HG03442 (cell line): ENCODE data around the gene PON3.

Source experiments
- ATAC-seq: cut with Tn5 transposase; IDR thresholded peaks from one replicate; pipeline ENCODE4 v1.9.1; 2021; ENCODE audit warnings: mild to moderate bottlenecking, moderate library complexity; ENCODE audit not compliant: unreplicated experiment

Gene PON3

DNA sequence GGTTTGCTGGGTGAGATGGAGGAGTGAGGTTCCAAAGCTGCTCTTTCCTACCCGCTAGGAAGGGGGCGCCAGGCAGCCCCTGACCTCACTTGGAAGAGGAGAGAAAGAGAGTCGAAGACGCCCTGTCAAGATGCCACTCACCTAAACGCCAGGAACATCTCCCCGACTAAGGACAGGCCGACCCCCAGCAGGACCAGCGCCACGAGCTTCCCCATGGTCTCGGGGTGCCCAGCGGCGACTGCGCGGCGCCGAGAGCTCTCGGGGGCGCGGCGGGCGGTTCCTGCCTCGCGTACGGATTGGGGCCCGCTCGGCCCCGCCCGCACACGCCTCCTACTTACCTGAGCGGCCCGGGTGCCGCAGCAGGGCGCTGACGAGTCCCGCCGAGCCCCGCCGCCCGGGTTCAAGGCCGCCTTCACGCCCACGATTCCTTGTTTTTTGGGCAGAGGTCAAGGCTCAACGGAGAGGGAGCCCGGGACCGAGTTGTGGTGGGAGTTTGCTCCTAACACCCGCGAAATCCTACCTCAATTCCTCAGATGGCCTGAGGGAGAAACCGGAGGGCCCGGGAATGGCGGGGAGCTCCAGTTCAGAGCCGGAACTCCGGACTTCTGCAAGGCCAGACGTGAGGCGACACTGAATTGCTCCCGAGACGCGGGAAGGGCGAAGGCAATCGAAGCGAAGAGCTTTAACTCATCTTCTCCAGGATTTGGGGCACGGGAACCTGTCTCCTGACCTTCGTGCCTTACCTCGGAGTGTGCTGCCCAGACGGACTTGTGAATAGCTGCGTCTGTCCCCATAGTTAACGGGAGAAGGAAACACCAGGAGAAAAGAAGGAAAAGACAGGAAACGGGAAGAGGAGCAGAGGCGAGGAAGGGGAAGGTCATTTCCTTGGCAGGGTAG, at the start of gene PON3:
Gene PON3 (minus strand): TSS at position 240 of the 897 bp plus-strand sequence. CDS start 25 bp downstream, at position 215.
- peak; percentile 63 for ATAC-seq

DNA sequence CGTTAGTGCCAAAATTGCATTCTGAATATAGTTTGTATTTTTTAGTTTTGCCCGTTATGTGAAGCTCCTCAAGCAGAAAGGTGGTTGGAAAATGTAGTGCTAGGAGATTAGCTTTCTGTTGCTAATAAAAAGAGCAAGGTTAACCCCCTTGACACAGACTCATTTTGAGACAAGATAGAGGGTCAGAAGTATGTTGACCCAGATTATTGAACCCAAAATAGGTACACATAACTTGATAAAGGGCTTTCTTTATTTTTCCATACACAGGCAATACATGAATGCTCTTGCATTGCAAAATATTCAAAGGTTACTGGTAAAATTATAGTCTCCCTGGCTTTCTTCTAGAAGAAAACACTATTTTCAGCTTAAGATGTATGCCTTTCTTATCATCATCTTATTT, 48.6 kb upstream of the PON3 start:
- ATAC-seq = no peak

DNA sequence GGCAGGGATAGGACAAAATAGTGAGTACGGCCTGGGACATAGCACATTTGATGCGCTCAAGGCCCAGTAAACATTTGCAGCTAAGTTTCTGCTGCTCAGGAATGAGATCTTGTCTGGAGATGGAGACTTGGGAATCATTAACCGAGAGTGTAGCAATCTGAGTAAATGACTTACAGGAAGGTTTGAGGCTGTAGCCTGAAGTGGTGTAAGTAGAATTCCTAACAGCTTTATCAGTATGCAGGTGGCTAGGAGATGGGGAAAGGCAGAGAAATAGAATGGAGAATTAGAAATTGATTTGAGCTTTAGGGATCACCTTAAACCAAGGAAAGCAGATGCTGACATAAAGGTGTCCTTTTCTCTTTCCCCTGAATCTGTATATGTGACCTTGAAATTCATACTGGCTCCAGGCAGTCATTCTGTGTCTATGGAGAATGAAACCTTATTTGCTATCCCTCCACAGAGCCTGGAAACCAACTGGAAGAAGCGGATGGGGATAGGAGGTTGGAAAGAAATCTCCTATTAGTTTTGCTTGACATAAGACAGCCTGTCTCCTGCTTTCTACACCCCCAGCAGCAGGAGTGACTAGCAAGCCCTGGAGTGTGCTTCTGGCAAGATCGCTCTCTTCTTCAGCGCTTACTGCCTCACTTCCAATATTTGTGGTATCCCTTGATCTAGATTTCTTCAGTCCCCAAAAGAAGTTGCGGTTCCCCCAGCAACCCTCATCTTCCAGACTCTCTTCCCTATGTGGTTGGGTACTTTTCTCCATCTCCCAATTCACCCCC, 45.1 kb upstream of the PON3 start:
- ATAC-seq = no peak

DNA sequence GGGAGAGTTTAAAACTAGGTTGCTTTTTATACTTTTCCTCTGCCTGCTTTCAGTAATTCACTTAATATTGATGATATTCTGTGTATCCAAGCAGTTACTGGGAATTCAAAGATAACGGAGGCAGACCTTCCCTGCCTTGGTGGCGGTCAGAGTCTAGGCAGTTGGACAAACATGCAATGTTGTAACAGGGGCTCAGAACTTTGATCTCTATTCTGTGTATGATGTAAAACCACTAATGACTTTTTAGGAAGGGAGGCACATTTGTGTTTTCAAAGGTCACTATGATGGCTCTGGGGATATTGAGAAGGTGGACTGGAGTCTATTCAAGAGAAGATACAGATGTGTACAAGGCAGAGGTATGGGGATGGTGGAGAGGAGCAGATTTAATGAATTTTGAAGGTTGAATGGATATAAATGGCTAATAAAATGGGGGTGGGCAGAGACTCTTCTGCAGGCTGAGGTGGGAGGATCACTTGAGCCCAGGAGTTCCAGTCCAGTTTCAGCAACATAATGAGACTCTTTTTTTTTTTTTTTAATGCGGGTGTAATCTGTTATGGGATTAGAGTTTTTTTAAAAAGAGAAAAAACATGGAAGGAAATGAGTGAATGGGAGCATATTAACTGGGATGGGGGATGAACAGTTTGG, 44.3 kb upstream of the PON3 start:
- ATAC-seq = no peak

DNA sequence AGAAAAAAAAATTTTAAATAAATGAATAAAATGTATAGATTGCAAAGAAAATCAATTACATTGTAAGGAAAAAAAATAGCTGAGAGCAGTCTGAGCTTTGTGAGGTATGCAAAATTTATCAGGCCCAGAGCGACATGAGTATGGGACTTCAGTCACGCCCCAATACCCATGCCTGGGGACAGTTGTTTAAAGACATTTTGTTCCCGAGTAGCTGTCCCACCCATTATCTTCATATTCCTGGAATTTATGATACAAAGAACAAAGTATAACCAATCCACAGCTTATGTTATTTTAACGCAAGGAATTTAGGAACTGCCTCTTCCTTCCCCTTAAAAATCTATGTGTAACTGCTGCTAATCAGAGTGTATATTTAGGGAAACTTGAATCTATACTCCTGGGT, 40.2 kb upstream of the PON3 start:
- ATAC-seq = no peak

DNA sequence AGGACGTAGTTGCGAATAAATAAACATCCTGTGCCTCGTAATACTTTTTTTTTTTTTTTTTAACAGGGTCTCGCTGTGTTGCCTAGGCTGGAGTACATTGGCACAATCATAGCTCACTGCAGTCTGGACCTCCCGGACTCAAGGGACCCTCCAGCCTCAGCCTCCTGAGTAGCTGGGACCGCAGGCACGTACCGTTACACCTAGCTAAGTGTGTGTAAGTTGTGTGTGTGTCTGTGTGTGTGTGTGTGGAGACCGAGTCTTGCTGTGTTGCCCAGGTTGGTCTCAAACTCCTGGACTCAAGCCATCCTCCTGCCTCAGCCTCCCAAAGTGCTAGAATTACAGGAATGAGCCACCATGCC, 39.2 kb upstream of the PON3 start:
- ATAC-seq = no peak

DNA sequence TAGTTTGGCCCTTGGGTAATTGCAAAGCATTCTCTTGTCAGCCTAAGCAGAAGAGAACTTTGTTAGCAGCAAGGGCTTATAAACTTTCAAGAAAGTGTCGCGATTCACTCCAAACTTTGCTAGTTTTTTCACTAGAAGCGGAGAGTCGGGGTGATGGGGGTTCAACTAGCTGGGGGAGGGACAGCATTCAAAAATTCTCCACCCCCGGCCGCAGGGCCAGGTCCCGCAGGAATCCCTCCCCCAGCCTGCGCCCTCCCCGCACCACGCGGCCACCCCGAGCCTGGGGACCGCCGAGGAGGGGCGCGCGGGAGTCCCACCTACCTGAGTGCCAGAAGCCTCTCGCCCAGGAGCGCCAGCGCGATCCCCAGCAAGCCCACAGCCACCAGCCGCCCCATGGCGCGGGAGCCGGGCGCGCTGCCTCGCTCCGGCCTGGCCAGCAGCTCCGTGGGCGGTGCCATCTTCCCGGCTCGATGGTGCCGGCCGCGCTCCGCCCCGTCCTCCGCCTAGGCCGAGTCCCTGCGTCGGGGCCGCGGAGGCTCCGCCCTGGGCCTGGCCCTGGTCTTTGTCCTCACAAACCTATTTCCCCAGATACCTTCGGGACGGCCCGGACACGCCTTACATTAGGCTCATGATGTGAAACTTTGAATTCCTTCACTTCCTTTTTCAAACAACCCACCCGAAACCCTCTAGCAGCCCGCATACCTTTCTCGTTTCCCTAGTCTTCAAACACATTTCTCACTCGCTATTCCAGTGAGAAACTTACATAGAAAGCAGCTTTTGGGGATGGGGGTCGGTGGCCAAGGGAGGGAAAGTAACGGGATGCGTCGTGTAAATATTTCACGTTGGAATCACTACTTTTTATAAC, 38.6 kb upstream of the PON3 start, which contains the start of gene PON2:
Gene PON2 (minus strand): TSS at position 472 of the 865 bp plus-strand sequence. CDS start 77 bp downstream, at position 395.
- ATAC-seq = peak; percentile 94

DNA sequence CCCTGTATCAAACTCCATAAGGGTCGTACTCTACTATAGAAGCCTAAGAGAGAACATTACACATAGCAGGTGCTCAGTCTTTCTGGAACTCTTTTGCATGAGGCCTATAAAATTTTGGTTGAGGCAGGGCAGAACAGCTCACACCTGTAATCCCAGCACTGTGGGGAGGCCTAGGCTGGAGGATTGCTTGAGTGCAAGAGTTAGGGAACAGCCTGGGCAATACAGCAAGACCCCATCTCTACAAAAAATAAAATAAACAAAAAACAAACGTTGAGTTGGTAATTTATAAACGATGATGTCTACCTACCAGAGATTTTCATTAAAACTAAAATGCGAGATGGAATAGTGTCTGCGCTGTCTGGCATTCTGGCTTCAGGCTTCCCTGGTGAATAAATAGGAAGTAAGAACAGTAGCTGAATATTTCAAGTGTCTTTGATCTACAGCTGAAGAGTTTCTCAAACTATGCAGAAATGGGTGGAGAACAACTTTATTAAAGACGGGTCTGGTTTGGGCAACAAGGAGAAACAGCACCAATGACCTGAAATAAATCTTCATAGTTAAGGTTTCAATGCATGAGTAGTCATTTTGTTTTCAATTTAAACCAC, 37.9 kb upstream of the PON3 start:
- ATAC-seq = no peak

DNA sequence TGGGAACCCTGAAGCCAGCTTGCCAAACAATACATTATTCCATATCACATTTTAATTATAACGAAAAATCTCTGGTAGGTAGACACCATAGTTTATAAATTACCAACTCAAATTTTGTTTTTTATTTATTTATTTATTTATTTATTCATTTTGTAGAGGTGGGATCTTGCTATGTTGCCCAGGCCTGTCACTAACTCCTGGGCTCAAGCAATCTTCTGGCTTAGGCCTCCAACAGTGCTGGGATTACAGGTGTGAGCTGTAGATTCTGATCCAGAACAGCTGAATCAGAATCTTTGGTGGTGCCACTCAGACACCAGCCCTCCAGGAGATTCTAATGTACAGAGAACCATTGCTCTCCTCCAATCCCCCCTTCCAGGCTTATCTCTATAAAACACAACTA, 37.0 kb upstream of the PON3 start:
- ATAC-seq = no peak

DNA sequence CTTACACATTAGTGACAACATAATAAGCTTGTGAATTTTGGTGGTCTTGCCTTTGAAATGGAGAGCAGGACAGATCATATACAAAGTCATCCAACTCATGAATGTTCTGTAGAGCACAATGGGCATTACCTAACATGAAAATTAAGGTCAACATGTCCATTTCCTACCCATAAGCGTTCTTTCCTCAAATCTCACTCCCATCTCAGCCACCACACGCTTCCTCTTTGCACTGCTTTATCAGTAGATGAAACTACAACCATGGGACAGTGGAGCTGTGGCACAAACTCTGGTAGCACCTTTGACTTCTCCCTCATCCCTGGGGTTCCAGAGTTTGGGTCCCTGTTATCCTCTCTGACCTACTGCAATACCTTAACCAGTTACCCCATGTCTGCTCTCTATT, 36.4 kb upstream of the PON3 start:
- no peak for ATAC-seq

DNA sequence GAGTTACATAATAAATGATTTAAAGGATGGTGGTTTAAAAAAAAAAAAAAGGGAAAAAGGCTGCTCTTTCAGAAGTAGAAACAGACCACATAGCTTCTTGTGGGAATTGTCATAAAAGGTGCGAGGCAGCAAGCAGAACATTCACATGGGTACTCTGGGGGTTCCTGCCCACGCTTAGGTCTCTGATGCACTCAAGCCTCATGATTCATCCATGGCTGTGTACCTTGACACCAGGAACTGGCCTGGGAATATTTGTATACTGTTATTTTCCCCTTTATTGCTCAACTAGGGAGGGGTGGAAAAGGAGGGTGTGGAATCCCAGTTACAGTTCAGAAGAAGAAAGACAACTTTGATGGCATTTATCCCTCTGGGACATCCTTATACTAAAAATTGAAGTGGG, 34.7 kb upstream of the PON3 start:
- ATAC-seq = no peak

DNA sequence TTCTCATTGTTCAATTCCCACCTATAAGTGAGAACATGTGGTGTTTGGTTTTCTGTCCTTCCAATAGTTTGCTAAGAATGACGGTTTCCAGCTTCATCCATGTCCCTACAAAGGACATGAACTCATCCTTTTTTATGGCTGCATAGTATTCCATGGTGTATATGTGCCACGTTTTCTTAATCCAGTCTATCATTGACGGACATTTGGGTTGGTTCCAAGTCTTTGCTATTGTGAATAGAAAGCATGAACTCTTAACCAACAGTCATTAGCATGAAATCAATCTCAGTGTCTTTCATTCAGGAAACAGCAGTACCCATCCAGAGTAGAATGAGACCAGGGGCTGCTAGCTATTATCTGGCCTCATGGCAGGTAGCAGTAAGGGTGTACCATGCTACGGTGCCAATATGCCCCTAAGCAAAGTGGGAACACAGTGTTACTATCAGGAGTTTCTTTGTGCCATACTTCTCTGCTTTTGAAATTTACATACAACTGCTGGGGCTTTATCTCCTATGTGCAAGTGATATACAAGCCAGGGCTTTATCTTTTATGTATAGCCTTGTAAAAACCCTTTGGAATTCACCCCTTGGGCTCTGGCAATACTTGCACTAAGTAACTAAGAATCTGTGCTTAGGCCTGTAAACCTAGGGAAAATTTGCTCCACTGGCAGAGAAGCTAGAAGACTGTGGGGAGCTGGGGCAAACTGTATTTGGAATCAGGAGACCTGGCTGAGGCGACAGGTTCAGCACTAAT, 33.2 kb upstream of the PON3 start:
- ATAC-seq = no peak

DNA sequence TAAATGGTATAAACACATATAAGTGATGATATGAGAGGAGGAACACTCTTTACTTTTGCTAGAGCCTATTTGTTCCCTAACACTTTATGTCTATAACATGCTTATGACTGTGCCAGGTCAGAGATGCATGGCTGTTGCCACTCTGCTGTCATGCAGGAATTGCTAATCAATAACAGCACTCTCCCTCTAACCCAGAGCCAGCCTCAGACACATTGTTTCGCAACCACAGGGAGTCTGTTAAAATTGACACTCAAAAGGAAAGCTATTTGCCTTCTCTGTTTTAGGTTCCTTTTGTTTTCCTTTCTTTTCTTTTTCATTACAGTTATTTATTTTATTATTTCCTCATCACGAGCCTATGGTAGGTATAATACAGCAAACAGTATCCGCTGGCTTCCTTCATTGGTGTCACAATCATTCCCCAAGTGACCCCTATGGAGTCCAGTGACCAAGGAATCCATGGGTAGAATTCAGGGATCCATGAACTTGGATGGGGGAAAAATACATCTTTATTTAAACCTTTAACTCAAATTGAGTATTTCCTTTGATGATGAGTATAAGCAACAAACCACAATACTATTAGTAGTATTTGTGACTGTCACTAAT, 31.8 kb upstream of the PON3 start:
- no peak for ATAC-seq

DNA sequence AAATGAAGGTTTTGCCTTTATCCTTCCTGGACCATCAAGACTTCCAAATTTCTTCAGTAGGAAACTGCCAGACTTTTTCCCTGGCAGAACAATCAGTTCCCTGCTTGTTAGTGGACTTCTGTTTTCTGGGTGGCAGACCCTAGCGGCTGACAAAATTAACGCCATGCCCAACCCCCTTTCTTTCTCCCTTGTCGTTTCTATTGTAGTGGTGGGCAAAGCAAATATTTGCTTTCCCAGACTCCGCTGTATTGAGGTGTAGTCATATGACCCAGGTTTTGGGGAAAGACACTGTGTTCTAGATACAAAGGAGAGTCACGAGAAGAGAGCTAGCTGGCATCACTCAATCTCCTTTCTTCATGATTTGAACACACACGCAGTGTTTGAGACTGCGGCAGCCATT, 31.0 kb upstream of the PON3 start:
- ATAC-seq = no peak

DNA sequence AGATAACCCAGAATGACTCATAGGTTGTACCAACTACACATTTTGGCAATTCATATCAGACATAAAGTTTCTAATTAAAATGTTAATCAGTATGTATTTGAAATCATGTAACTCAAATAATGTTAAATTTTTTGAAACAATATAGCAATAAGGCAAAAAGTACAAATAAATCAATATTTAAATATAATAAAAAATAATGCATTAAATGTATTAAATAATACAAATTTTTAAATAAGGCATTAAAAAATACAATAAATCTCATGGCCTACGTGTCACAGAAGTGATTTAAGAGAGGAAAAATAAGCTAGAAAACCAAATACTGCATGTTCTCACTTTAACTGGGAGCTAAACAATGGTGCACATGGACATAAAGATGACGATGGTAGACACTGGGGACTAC, 29.5 kb upstream of the PON3 start:
- no peak for ATAC-seq

DNA sequence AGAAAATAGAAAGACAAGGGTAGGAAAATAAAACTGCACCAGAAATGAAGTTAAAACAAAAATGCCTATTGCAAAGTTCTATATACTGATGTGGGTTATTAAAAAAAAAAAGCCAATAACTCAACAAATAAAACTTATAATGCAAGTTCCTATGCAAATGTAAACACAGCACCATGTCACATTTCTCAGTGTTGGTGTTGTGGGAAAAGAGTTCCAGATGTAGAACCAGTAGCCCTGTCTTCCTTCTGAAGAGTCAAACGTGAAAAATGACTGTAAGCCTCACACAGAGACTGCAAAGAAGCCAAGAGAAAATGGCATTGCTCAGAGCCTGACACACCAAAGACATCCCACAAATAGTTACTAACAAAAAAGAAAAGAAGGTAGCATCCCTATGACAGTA, 28.5 kb upstream of the PON3 start:
- ATAC-seq = no peak

DNA sequence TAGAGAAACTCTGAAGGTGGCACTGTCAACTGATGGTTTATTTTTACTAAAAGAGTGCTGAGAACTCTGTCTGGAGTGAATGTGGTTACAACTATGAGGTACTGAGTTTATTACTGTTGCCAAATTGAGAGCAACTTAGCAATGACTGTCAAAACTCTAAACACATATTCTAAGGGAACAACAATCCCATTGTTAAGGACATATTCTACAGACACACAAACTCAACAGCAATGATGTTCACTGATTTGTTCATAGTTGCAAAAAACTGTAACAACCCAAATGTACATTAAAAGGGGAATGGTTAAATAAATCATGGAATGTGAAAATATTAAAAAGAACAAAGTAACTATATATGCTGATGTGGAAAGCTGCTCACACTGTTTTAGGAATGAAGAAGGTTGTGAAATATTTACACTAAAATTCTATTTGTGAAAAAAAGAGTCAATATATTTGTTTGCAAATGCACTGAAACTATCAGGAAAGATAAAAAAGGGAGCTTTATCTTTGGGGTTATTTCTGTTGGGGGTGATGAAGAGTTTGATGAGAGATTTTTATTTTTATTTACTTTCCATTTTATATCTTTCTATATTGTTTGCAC, 25.8 kb upstream of the PON3 start:
- ATAC-seq = peak; percentile 31

DNA sequence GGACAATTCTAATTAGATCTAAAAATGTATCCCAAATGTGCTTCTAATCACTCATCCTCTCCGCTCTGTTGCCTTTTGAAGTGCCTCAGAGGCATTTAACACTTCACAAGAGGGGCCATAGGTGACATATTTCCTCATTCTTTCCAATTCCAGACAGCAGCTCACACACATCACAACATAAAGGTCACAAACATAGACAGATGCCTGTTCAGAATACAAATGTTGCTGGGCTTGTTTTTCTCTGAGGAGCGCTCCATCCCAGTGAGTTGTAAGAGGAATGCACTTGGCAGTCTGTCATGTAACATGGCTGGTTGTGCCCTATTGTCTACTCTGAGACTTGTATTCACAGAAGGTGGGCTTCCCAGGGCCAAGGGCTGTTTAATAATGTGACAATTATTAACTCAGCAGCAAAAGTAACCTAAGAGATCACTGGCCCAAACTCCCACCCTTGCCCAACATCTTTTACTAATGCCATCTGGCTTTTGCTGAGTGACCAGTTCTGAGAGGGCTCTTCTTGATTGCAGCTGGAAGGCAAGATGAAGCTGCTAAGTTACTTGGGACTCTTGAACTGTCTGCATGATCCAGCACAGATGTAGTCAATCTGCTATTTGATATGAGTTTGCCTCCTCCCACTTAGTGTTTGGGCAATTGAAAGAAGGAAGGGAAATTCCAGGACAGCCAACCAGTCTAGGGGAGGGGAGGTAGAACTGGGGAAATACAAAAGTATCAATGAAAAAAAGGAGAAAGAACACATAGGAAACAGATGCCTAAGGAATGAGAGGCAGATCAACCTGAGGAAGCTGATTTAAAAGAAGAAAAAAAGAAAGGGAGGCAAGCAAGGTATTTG, 25.0 kb upstream of the PON3 start:
- ATAC-seq = peak; percentile 55
